Left renal pelvis (tissue), 4 donors: ENCODE results near the gene RYR2. TPM values are rescaled to one million over a fixed set of nuclear protein-coding genes. Genes with fewer than 3 reads are reported as not detected.

Source experiments
- DNase-seq, 4 donors: peaks; one replicate each; pipeline ENCODE4 v3.0.0-alpha.2; 2013; ENCODE audit warnings: low read depth in 4 of 4, low spot score in 3 of 4
- polyA plus RNA-seq, 4 donors: library from polyadenylated mRNA; unstranded; fragments of 120-200 nt; gene quantifications; one replicate each; pipeline ENCODE4 v1.2.1, GENCODE V29; 2013; ENCODE audit not compliant: insufficient read length in 4 of 4

The RYR2 gene
- polyA plus RNA-seq, 4 donors, result 0.29 to 2.4 (median 1.5) TPM

- DNase-seq, result no peak
Observed at GRCh38 chr1:237868817-237869600, 827.0 kb downstream of the RYR2 start.

DNA sequence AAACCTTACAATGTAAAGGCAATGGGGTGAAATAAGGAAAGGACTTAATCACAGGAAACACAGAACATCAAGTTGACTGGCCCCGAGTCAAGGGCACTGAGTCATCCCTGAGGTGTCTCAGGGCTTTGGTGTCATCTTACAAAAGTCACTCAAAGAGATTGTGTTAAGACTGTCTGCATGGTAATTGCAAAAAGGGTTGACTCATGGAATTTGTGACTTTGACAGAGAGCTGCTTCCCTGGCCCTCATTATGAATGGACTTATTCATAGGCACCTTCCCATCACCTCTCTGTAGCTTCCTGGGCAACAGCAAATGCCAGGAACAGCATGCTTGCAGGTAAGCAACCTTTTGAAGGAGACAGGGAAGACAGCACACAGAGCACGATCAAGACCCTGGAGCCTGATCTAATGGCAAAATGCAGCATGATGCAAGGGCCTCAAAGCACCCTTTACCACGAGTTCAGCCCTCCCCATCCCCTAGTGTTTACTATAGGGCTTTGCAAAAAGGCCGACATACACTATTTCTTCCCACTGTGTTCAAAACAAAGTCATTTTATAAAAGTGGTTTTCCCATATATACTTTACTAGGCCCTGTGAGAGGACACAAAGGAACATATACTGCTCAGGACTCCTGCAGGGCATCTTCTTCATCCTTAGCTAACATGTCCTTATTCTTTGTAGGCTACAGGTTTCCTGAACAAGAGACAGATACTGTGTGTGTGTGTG is 831.7 kb downstream of the RYR2 start:
- no peak for DNase-seq

- DNase-seq, result no peak
Observed at GRCh38 chr1:237875291-237875690, 833.3 kb downstream of the RYR2 start.

DNA sequence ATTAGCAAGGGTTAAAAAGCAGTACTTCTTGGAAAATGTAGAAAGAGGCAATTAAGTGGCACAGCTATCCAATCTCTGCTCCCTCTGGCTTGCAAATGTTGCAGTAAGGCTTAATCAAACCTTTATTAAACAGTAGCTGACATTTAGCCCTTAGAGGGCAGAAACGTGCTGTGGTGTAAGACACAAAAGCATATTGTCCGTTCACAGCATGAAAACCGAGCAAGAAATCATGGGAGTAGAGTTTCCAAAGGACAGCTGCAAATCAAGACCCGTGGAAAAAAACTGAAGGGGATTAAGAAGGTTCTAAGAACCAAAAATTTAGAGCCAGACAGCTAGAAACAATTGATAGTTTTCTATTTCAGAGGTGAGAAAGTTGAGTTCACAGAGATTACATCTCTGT is 835.6 kb downstream of the RYR2 start:
- no peak for DNase-seq

GRCh38 chr1:237878406-237878805 is 836.4 kb downstream of the RYR2 start:
- no peak for DNase-seq

- no peak for DNase-seq
Observed at GRCh38 chr1:237879195-237879594, 837.2 kb downstream of the RYR2 start.

Other genes with a start within 250 kb of the RYR2 start
- gene MTR, start 246.9 kb upstream of the RYR2 start, polyA plus RNA-seq, result 10 to 100 TPM; 18.3 to 39.9 (median 36.7) TPM
- not detected for gene MT1HL1, start 37.7 kb upstream of the RYR2 start, polyA plus RNA-seq